Mesothelial cell of epicardium (in vitro differentiated cells): Measurements from ENCODE around the gene FGF2. TPM values are rescaled to one million over a fixed set of nuclear protein-coding genes. Genes with fewer than 3 reads are reported as not detected.
"Not testable (repeated sequence)": the region's sequence is repeated elsewhere in the genome, so short reads cannot be mapped to it uniquely, and the experiment has no call there.

ENCODE experiments used
- DNase-seq, 2 experiments: peaks; one replicate each; pipeline ENCODE4 v3.0.0; 2021; ENCODE audit warnings: low spot score in 2 of 2; ENCODE audit not compliant: unreplicated experiment in 2 of 2
- H3K27ac Mint-ChIP-seq: 2 replicates; pipeline ENCODE4 v1.8.0; 2021; ENCODE audit warnings: mixed read lengths
- H3K27me3 Mint-ChIP-seq: 2 replicates; pipeline ENCODE4 v1.8.0; 2021; ENCODE audit warnings: low read depth, mixed read lengths
- H3K36me3 Mint-ChIP-seq: 2 replicates; pipeline ENCODE4 v1.8.0; 2021; ENCODE audit warnings: mixed read lengths
- H3K4me1 Mint-ChIP-seq: 2 replicates; pipeline ENCODE4 v1.8.0; 2021; ENCODE audit warnings: mixed read lengths
- H3K4me3 Mint-ChIP-seq: 2 replicates; pipeline ENCODE4 v1.8.0; 2021; ENCODE audit warnings: mild to moderate bottlenecking, moderate library complexity, mixed read lengths
- H3K9me3 Mint-ChIP-seq: 2 replicates; pipeline ENCODE4 v1.8.0; 2021; ENCODE audit warnings: mixed read lengths
- total RNA-seq: library from RNA; stranded (reverse); gene quantifications from 3 replicates; pipeline ENCODE4 v1.2.1, GENCODE V29; 2021
- TF ChIP-seq, protein P1 (sequence below): fragments of 200-600 bp; sonication (generic); IDR thresholded peaks from one replicate; pipeline ENCODE4 v1.5.0; 2021; ENCODE audit warnings: antibody characterized with exemption; ENCODE audit not compliant: unreplicated experiment

Gene FGF2
- total RNA-seq, 1 donor from 2014 or later, result 11.3 TPM

DNA sequence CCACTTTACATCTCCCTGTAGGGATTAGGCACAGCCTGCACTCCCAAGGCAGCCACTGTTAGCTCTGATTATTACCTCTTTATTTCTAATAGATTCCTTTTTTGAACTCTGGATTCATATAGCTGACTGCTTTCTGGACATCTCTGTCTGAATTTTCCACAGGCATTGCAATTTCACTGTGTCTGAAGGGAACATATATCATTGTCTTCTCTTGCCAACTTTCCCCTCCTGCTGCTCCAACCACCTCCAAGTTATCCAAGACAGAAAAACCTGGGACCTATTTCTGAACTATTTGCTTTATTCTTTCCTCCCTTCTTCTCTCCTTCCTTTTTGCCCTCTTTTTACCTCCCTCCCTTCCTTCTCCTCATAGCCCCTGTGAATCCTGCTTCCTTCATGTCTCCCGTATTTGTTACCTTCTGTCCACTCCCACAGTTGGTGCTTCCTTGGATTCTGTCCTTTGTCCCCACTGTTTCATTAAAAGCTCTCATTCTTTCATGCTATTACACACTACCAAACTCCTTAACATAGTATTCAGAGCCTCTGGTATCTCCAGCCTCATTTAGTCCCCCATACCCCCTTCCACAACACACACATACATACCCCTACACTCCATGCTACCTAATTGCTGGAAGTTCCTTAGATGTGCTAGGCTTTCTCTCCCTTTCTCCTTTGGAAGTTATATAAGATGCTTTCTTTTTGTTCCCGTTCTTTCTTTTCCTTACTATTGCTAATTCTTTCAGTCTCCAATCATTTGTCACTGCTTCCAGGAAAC lies 34.7 kb downstream of the FGF2 start:
- Mint-ChIP-seq H3K27ac (no peak overlapping the region), H3K4me3 (no peak overlapping the region), H3K27me3 (no peaks in the 10 kb centered on the region), H3K4me1 (no peaks in the 10 kb centered on the region), H3K9me3 (no peaks in the 10 kb centered on the region), H3K36me3 (no peaks in the 10 kb centered on the region)
- TF ChIP-seq, protein P1, sequence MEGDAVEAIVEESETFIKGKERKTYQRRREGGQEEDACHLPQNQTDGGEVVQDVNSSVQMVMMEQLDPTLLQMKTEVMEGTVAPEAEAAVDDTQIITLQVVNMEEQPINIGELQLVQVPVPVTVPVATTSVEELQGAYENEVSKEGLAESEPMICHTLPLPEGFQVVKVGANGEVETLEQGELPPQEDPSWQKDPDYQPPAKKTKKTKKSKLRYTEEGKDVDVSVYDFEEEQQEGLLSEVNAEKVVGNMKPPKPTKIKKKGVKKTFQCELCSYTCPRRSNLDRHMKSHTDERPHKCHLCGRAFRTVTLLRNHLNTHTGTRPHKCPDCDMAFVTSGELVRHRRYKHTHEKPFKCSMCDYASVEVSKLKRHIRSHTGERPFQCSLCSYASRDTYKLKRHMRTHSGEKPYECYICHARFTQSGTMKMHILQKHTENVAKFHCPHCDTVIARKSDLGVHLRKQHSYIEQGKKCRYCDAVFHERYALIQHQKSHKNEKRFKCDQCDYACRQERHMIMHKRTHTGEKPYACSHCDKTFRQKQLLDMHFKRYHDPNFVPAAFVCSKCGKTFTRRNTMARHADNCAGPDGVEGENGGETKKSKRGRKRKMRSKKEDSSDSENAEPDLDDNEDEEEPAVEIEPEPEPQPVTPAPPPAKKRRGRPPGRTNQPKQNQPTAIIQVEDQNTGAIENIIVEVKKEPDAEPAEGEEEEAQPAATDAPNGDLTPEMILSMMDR, result no peak
- DNase-seq, result no peak

DNA sequence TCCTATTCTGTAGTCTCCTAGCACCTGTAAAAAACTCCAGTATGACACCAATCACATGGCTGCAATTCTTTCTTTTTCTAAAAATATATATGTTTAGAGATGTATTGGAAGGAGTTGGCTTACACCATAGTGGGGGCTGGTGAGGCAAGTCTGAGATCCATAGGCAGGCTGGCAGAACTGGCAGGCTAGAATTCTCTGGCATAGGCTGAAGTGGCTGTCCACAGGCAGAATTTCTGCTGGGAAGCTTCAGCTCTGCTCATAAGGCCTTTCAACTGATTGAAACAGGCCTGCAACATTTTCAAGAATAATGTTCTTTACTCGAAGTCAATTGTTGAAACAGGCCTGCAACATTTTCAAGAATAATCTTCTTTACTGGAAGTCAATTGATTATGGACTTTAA lies 37.0 kb downstream of the FGF2 start:
- no peak for DNase-seq
- no peaks in the 10 kb centered on the region for H3K27me3 Mint-ChIP-seq
- H3K4me1 Mint-ChIP-seq, result no peaks in the 10 kb centered on the region
- peaks cover 3% of the 10 kb centered on the region for H3K36me3 Mint-ChIP-seq
- TF ChIP-seq, protein P1, result no peak
- peaks cover 6% of the 10 kb centered on the region for H3K9me3 Mint-ChIP-seq
- H3K27ac Mint-ChIP-seq, result no peak overlapping the region
- H3K4me3 Mint-ChIP-seq, result no peak overlapping the region

DNA sequence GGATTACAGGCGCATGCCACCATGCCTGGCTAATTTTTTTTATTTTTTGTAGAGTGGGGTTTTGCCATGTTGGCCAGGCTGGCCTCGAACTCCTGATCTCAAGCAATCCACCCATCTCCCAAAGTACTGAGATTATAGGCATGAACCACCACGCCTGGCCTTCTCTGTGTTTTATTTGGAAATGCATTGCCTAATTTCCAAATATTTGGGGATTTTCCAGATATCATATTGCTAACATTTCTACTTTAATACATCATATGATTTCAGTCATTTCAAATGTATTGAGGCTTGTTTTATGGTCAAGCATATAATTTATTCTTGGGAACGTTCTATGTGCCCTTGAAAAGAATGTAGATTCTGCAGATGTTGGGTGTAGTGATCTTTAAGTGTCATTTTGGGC lies 38.8 kb downstream of the FGF2 start:
- no peaks in the 10 kb centered on the region for H3K4me1 Mint-ChIP-seq
- TF ChIP-seq, protein P1, result no peak
- H3K36me3 Mint-ChIP-seq, result peaks cover 9% of the 10 kb centered on the region
- peaks cover 24% of the 10 kb centered on the region for H3K9me3 Mint-ChIP-seq
- H3K4me3 Mint-ChIP-seq, result no peak overlapping the region
- H3K27ac Mint-ChIP-seq, result no peak overlapping the region
- no peak for DNase-seq
- H3K27me3 Mint-ChIP-seq, result no peaks in the 10 kb centered on the region

DNA sequence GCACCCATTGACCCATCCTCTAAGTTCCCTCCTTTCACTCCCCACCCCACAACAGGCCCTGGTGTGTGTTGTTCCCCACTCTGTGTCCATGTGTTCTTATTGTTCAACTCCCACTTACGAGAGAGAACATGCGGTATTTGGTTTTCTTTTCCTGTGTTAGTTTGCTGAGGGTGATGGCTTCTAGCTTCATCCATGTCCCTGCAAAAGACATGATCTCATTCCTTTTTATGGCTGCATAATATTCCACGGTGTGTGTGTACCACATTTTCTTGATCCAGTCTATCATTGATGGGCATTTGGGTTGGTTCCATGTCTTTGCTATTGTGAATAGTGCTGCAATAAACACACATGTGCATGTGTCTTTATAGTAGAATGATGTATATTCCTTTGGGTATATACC lies 41.6 kb downstream of the FGF2 start:
- H3K27ac Mint-ChIP-seq, DNase-seq, H3K4me1 Mint-ChIP-seq, H3K4me3 Mint-ChIP-seq, H3K27me3 Mint-ChIP-seq: not testable (repeated sequence)
- Mint-ChIP-seq H3K36me3 (peaks cover 25% of the 10 kb centered on the region), H3K9me3 (peaks cover 44% of the 10 kb centered on the region)

DNA sequence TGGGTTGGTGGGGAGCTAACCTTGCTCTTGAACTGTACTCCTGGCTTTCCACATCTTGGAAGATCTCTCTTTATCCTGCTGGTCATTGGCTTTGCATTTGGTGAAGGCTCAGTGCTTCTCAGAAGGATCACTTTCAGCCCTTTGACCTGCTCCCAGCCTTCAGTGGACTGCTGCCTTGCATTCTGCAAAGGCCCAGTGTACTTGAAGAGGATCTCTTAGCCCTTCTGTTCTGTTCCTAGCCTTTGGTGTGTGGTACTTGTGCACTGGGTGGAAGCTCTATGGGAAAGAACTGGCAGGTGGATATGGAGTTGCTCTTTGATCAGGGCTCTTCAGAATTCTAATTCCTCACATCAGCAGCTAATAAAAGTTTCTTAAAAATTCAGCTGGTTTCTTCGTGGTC lies 46.5 kb downstream of the FGF2 start:
- no peak for DNase-seq
- TF ChIP-seq, protein P1, result no peak
- H3K27ac Mint-ChIP-seq, result no peak overlapping the region

DNA sequence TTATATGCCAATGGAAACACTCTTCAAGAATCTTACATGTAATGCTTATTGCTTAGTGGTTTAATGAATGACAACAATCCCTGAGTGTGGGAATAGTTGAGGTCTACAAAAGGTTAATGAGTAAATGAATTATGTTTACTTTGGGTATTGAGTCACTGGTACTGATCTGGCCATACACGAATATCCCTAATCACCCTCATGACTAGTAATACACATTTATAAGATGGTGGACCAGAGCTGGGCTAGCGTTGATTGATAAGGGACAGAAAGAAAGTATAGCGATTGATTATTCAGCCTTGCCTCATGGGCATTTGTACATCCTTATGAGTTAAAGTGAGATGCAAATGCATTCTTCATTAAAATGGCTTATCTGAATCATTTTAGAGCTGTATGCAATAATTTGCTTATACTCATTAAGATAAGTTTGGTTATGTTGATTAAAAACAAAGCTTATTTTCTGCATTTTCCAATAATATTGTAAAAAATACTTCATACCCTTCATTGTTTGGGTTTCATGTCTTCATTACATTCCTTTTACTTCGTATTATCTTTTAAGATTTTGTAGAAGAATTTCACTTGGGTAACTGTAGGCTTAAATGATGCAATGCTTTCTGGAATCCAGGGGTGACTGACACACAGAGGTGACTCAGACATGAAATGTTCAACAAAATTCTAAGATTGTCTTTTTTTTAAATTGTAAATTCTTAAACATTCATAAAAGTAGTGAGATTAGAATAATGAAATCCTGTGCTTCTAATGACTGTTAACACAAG lies 47.4 kb downstream of the FGF2 start:
- no peak for DNase-seq
- Mint-ChIP-seq H3K36me3 (peaks cover 28% of the 10 kb centered on the region), H3K4me3 (no peak overlapping the region), H3K27ac (no peak overlapping the region), H3K9me3 (peaks cover 42% of the 10 kb centered on the region), H3K27me3 (no peaks in the 10 kb centered on the region), H3K4me1 (no peaks in the 10 kb centered on the region)
- TF ChIP-seq, protein P1, result no peak

More for the DNA sequence above, 46.5 kb downstream of the FGF2 start:
- H3K4me3 Mint-ChIP-seq, result no peak overlapping the region
- peaks cover 25% of the 10 kb centered on the region for H3K36me3 Mint-ChIP-seq
- no peaks in the 10 kb centered on the region for H3K4me1 Mint-ChIP-seq
- peaks cover 44% of the 10 kb centered on the region for H3K9me3 Mint-ChIP-seq
- no peaks in the 10 kb centered on the region for H3K27me3 Mint-ChIP-seq
